Left ventricle myocardium inferior (tissue), 1 donor: ENCODE results near the gene EPB41L2. TPM values are rescaled to one million over a fixed set of nuclear protein-coding genes. Genes with fewer than 3 reads are reported as not detected.

ENCODE experiments used
- DNase-seq: peaks from one replicate; pipeline ENCODE4 v3.0.0-alpha.2; 2020
- H3K27ac ChIP-seq: fragments of 200-600 bp; replicated peaks from 2 replicates; pipeline ENCODE4 v1.8.0; 2021
- H3K27me3 ChIP-seq: fragments of 200-600 bp; 2 replicates; pipeline ENCODE4 v1.8.0; 2021; ENCODE audit warnings: low read depth
- H3K36me3 ChIP-seq: fragments of 200-600 bp; 2 replicates; pipeline ENCODE4 v1.8.0; 2021
- H3K4me1 ChIP-seq: fragments of 200-600 bp; 2 replicates; pipeline ENCODE4 v1.8.0; 2021
- H3K4me3 ChIP-seq: fragments of 200-600 bp; 2 replicates; pipeline ENCODE4 v1.8.0; 2021; ENCODE audit warnings: mild to moderate bottlenecking, moderate library complexity
- H3K9me3 ChIP-seq: fragments of 200-600 bp; replicated peaks from 2 replicates; pipeline ENCODE4 v1.8.0; 2021
- intact Hi-C: fragments of 100-400 bp; cut with micrococcal nuclease; formaldehyde crosslinking; loops from one replicate; pipeline ENCODE4 v1.11.0; 2022
- total RNA-seq: library from RNA; stranded (reverse); fragmentation: NEBNext Ultra II Directional; extraction: Animal tissue kit (Norgen Biotek cat#: 25700); gene quantifications from one replicate; pipeline ENCODE4 v1.2.1, GENCODE V29; 2021
- TF ChIP-seq, protein P1 (sequence below): fragments of 200-600 bp; IDR thresholded peaks from 2 replicates; pipeline ENCODE4 v1.8.0; 2021; ENCODE audit warnings: antibody characterized with exemption, mild to moderate bottlenecking, borderline replicate concordance
- donor health status: DM: no; HTN: yes; CAD: no; lungs with severe emphysema.

The EPB41L2 gene
- total RNA-seq, 1 donor from 2014 or later: 70.8 TPM

- Histone ChIP-seq H3K36me3 (peaks cover 71% of the 10 kb centered on the region), H3K9me3 (no peaks in the 10 kb centered on the region), H3K4me3 (no peak overlapping the region), H3K4me1 (no peaks in the 10 kb centered on the region), H3K27me3 (no peaks in the 10 kb centered on the region), H3K27ac (no peak overlapping the region)
- intact Hi-C loops: no loop called here
- no peak for DNase-seq
- TF ChIP-seq, protein P1, sequence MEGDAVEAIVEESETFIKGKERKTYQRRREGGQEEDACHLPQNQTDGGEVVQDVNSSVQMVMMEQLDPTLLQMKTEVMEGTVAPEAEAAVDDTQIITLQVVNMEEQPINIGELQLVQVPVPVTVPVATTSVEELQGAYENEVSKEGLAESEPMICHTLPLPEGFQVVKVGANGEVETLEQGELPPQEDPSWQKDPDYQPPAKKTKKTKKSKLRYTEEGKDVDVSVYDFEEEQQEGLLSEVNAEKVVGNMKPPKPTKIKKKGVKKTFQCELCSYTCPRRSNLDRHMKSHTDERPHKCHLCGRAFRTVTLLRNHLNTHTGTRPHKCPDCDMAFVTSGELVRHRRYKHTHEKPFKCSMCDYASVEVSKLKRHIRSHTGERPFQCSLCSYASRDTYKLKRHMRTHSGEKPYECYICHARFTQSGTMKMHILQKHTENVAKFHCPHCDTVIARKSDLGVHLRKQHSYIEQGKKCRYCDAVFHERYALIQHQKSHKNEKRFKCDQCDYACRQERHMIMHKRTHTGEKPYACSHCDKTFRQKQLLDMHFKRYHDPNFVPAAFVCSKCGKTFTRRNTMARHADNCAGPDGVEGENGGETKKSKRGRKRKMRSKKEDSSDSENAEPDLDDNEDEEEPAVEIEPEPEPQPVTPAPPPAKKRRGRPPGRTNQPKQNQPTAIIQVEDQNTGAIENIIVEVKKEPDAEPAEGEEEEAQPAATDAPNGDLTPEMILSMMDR: no peak
Measured at GRCh38 chr6:130862370-130862769, 200.7 kb downstream of the EPB41L2 start.

- Histone ChIP-seq H3K9me3 (no peaks in the 10 kb centered on the region), H3K27me3 (no peaks in the 10 kb centered on the region), H3K4me1 (no peaks in the 10 kb centered on the region), H3K36me3 (peaks cover 65% of the 10 kb centered on the region), H3K4me3 (no peak overlapping the region), H3K27ac (no peak overlapping the region)
- DNase-seq: no peak
- intact Hi-C loops: no loop called here
- TF ChIP-seq, protein P1: no peak
Measured at GRCh38 chr6:130859161-130859867, 203.7 kb downstream of the EPB41L2 start.

GRCh38 chr6:130858498-130859160 lies 204.4 kb downstream of the EPB41L2 start:
- Histone ChIP-seq H3K36me3 (peaks cover 59% of the 10 kb centered on the region), H3K27ac (no peak overlapping the region), H3K9me3 (no peaks in the 10 kb centered on the region), H3K27me3 (no peaks in the 10 kb centered on the region), H3K4me1 (peaks cover 4% of the 10 kb centered on the region), H3K4me3 (no peak overlapping the region)
- TF ChIP-seq, protein P1: no peak
- DNase-seq: no peak
- intact Hi-C loops: no loop called here

DNA sequence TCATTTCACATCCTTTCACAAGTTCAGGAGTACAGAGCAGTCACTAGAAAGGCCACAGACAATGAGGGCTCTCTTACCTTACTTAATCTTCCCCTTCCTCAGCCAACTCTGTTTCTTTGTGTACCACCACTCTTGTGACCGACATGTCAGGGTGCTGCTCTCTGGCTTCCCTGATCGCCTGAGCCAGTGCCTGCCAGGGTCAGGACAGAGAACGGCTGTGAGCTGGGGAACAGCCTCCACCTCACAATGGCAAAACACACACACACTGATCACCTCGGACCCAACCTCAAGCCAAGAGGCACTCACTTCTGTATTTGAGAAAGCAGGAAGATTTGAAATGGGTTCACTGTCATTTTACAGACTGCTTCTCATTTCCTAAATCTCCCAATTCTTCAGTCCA lies 205.0 kb downstream of the EPB41L2 start:
- no peaks in the 10 kb centered on the region for H3K27me3 ChIP-seq
- H3K27ac ChIP-seq: no peak overlapping the region
- H3K36me3 ChIP-seq: peaks cover 59% of the 10 kb centered on the region
- H3K4me3 ChIP-seq: no peak overlapping the region
- intact Hi-C loops: no loop called here
- H3K9me3 ChIP-seq: no peaks in the 10 kb centered on the region
- H3K4me1 ChIP-seq: peaks cover 7% of the 10 kb centered on the region
- TF ChIP-seq, protein P1: no peak
- no peak for DNase-seq

DNA sequence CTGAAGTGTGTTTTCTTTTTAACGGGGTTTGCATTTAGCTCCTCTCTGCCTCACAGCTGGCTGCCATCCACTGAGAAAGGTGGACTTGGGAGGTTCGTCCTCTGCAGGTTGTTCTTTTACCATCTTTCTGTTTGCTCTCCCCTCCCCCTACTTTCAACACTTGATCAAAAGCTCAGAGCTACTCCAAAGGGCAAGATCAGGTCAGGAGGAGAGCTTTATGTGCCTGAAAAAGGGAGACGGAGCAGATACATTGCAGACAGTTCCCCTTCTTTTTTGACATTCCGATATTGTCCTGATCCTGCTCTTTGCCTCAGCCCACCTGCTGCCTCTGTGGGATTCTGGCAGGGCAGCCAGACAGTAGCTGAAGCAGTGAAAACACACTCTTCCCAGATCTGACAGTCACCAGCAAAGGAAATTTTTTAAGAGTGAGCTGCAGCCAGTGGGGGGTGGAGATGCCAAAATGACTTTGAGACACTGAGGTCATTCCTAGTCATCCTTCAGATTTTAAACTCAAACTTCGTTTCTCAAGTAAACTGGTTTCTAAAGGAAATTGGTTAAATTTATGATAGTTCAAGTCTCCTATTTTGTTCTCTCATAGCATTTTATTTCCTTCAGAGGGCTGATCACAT lies 209.4 kb downstream of the EPB41L2 start:
- Histone ChIP-seq H3K27ac (no peak overlapping the region), H3K4me1 (peaks cover 25% of the 10 kb centered on the region), H3K27me3 (no peaks in the 10 kb centered on the region), H3K9me3 (no peaks in the 10 kb centered on the region), H3K4me3 (no peak overlapping the region), H3K36me3 (peaks cover 41% of the 10 kb centered on the region)
- TF ChIP-seq, protein P1: no peak
- no peak for DNase-seq
- intact Hi-C loops: no loop called here
